Measurements from ENCODE around the gene OSBPL1A.

OSBPL1A gene

GRCh38 chr18:24127735-24128134, 269.9 kb downstream of the OSBPL1A start:
- TF ChIP-seq CTCF (IDR thresholded peaks at IDR 0.05), result no peak
- no peak for TF ChIP-seq ZFX (IDR thresholded peaks at IDR 0.05; ENCODE audit: borderline replicate concordance)
- H3K27ac ChIP-seq, result no peak overlapping the region

GRCh38 chr18:24126155-24126961, 271.3 kb downstream of the OSBPL1A start:
- no peak overlapping the region for H3K27ac ChIP-seq
- TF ChIP-seq ZFX (IDR thresholded peaks at IDR 0.05; ENCODE audit: borderline replicate concordance), result no peak
- TF ChIP-seq CTCF (IDR thresholded peaks at IDR 0.05), result no peak

- TF ChIP-seq ZFX (IDR thresholded peaks at IDR 0.05; ENCODE audit: borderline replicate concordance), result no peak
- TF ChIP-seq CTCF (IDR thresholded peaks at IDR 0.05), result no peak
- no peak overlapping the region for H3K27ac ChIP-seq
These were observed 276.0 kb downstream of the OSBPL1A start for GRCh38 chr18:24121625-24122024.

GRCh38 chr18:24120676-24121075, 276.9 kb downstream of the OSBPL1A start:
- H3K27ac ChIP-seq, result no peak overlapping the region
- no peak for TF ChIP-seq ZFX (IDR thresholded peaks at IDR 0.05; ENCODE audit: borderline replicate concordance)
- TF ChIP-seq CTCF (IDR thresholded peaks at IDR 0.05), result no peak

GRCh38 chr18:24118750-24119577, 278.7 kb downstream of the OSBPL1A start:
- TF ChIP-seq CTCF (IDR thresholded peaks at IDR 0.05) (peak; percentile 87), ZFX (IDR thresholded peaks at IDR 0.05; ENCODE audit: borderline replicate concordance) (no peak)
- H3K27ac ChIP-seq, result no peak overlapping the region

- no peak overlapping the region for H3K27ac ChIP-seq
- no peak for TF ChIP-seq CTCF (IDR thresholded peaks at IDR 0.05)
- no peak for TF ChIP-seq ZFX (IDR thresholded peaks at IDR 0.05; ENCODE audit: borderline replicate concordance)
These were observed 282.0 kb downstream of the OSBPL1A start for GRCh38 chr18:24115628-24116027.

All from 22Rv1 (cell line).